Esophagus muscularis mucosa (tissue), 4 donors: ENCODE measurements around the gene GBA2. TPM values are rescaled to one million over a fixed set of nuclear protein-coding genes. Genes with fewer than 3 reads are reported as not detected.

Experiments
- DNase-seq: peaks from one replicate; pipeline ENCODE4 v3.0.0-alpha.2; 2017; ENCODE audit errors: extremely low spot score
- H3K27ac ChIP-seq, 4 donors: fragments of 200-600 bp; sonication (generic); replicated peaks in 1 of 4; 1 replicate in 3 of 4; 2 replicates in 1 of 4; pipeline ENCODE4 v1.5.1; 2016 to 2019; ENCODE audit warnings: mild to moderate bottlenecking in 1 of 4
- H3K27me3 ChIP-seq, 4 donors: fragments of 200-600 bp; sonication (generic); one replicate each; pipeline versions ENCODE4 v1.5.1 to v1.6.0; 2016 to 2019
- H3K36me3 ChIP-seq, 4 donors: fragments of 200-600 bp; sonication (generic); one replicate each; pipeline ENCODE4 v1.5.1; 2016 to 2019
- H3K4me1 ChIP-seq, 4 donors: fragments of 200-600 bp; sonication (generic); one replicate each; pipeline ENCODE4 v1.5.1; 2016 to 2019
- H3K4me3 ChIP-seq, 4 donors: fragments of 200-600 bp; sonication (generic); 1 replicate in 2 of 4; 2 replicates in 2 of 4; pipeline ENCODE4 v1.5.1; 2016 to 2019; ENCODE audit warnings: mild to moderate bottlenecking in 4 of 4, moderate library complexity in 1 of 4
- H3K9me3 ChIP-seq, 4 donors: fragments of 200-600 bp; sonication (generic); 1 replicate in 3 of 4; 2 replicates in 1 of 4; pipeline ENCODE4 v1.5.1; 2016 to 2019
- CTCF ChIP-seq, 3 experiments: fragments of 200-600 bp in 2 of 3; fragments of 450-650 bp in 1 of 3; sonication (generic) in 2 of 3; IDR thresholded peaks; one replicate each; pipeline ENCODE4 v1.5.1; 2017 to 2019; ENCODE audit warnings: antibody characterized with exemption in 3 of 3, mild to moderate bottlenecking in 2 of 3, moderate library complexity in 1 of 3
- EP300 ChIP-seq: sonication (generic); formaldehyde crosslinking; IDR thresholded peaks from one replicate; pipeline ENCODE4 v1.6.1; 2017; ENCODE audit warnings: antibody characterized with exemption
- POLR2A ChIP-seq: fragments of 450-650 bp; IDR thresholded peaks from one replicate; pipeline ENCODE4 v1.6.1; 2017; ENCODE audit warnings: antibody characterized with exemption, moderate library complexity, mild to moderate bottlenecking, low read depth
- POLR2AphosphoS5 ChIP-seq, 2 donors: sonication (generic); formaldehyde crosslinking; IDR thresholded peaks; one replicate each; pipeline ENCODE4 v1.6.1; 2017; ENCODE audit warnings: antibody characterized with exemption in 2 of 2
- WGBS: methylation state at CpG from one replicate; pipeline ENCODE4 v1.1.5; 2018; 5-methylcytosine and 5-hydroxymethylcytosine counted together
- intact Hi-C: fragments of 100-400 bp; cut with DNase I; formaldehyde crosslinking; loops from one replicate; pipeline ENCODE4 v1.15.1; 2023
- total RNA-seq, 4 donors: library from RNA; depleted of rRNA; stranded (reverse); fragments of >200 nt; gene quantifications; one replicate each; pipeline versions ENCODE4 v1.1.0 to v1.2.1, GENCODE V29; 2016

The GBA2 gene
- total RNA-seq, 4 donors from 2014 or later, result 44.0 to 67.8 (median 55.5) TPM

DNA sequence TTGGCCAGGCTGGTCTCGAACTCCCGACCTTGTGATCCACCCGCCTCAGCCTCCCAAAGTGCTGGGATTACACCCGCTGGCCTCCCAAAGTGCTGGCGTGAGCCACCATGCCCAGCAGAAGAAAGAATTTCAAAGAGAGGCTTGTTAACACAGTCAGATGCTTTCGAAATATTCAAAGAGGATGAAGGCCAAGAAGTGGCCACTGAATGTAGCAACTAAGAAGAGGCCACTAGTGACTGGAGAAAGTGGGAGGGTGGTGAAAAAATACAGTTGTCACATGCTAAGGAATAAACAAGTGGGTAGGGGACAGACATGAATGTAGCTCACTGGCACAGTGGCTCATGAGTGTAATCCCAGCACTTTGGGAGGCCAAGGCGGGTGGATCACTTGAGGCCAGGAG lies 46.3 kb downstream of the GBA2 start:
- intact Hi-C loops, result no loop called here
- Histone ChIP-seq H3K27me3 (no peaks in the 10 kb centered on the region), H3K9me3 (no peaks in the 10 kb centered on the region), H3K27ac (peak overlapping the region; percentile 69 to 98 (median 96)), H3K36me3 (peaks cover 100% of the 10 kb centered on the region in 4 donors), H3K4me3 (no peak overlapping the region), H3K4me1 (peaks cover 0 to 39% (median 14%) of the 10 kb centered on the region in 4 donors)
- TF ChIP-seq POLR2A (no peak), POLR2AphosphoS5 (IDR thresholded peaks at IDR 0.05) (no peak), CTCF (IDR thresholded peaks at IDR 0.05) (no peak), EP300 (no peak)
- WGBS, result 96% methylated on average over 7 of the region's 7 CpGs
- no peak for DNase-seq

DNA sequence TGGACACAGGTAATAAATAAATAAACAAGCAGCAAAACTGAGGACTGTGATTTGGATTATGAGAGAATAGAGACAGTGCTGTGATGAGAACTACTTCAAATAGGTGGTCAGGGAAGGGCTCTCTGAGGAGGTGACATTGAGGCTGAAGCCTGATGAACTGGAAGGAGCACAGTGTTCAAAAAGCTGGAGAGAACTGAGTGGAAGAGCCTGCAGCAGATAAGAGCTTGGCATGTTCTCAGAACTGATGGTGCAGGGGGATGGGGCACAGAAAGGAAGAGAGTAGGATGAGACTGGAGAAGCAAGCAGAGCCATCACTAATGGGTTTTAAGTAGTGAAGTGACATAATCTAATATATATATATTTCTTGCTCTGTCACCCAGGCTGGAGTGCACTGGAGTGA lies 48.1 kb downstream of the GBA2 start:
- no peaks in the 10 kb centered on the region for H3K9me3 ChIP-seq
- no peaks in the 10 kb centered on the region for H3K27me3 ChIP-seq
- peaks cover 91 to 100% (median 97%) of the 10 kb centered on the region in 4 donors for H3K36me3 ChIP-seq
- no peak overlapping the region for H3K4me3 ChIP-seq
- peak overlapping the region; percentile 95 to 98 (median 96) for H3K27ac ChIP-seq
- no peak for DNase-seq
- peaks cover 0 to 56% (median 32%) of the 10 kb centered on the region in 4 donors for H3K4me1 ChIP-seq
- TF ChIP-seq POLR2AphosphoS5 (IDR thresholded peaks at IDR 0.05) (no peak), CTCF (IDR thresholded peaks at IDR 0.05) (no peak), POLR2A (no peak), EP300 (no peak)
- intact Hi-C loops, result no loop called here

GRCh38 chr9:35700031-35700430 lies 49.0 kb downstream of the GBA2 start:
- Histone ChIP-seq H3K4me3 (no peak overlapping the region), H3K27ac (peak overlapping the region; percentile 95 to 98 (median 96)), H3K4me1 (peaks cover 0 to 65% (median 41%) of the 10 kb centered on the region in 4 donors), H3K9me3 (no peaks in the 10 kb centered on the region), H3K27me3 (no peaks in the 10 kb centered on the region), H3K36me3 (peaks cover 82 to 97% (median 93%) of the 10 kb centered on the region in 4 donors)
- intact Hi-C loops, result no loop called here
- no peak for DNase-seq
- TF ChIP-seq POLR2A, result no peak
- no peak for TF ChIP-seq CTCF (IDR thresholded peaks at IDR 0.05)
- no peak for TF ChIP-seq POLR2AphosphoS5 (IDR thresholded peaks at IDR 0.05)
- TF ChIP-seq EP300, result no peak
- WGBS, result 86% methylated on average over 11 of the region's 11 CpGs

GRCh38 chr9:35698231-35698630 lies 50.8 kb downstream of the GBA2 start:
- intact Hi-C loops, result no loop called here
- no peak for DNase-seq
- peaks cover 0 to 83% (median 53%) of the 10 kb centered on the region in 4 donors for H3K4me1 ChIP-seq
- TF ChIP-seq EP300 (no peak), CTCF (IDR thresholded peaks at IDR 0.05) (no peak), POLR2AphosphoS5 (IDR thresholded peaks at IDR 0.05) (no peak), POLR2A (no peak)
- H3K9me3 ChIP-seq, result no peaks in the 10 kb centered on the region
- WGBS, result 77% methylated on average over 5 of the region's 5 CpGs
- peaks cover 64 to 79% (median 75%) of the 10 kb centered on the region in 4 donors for H3K36me3 ChIP-seq
- H3K27ac ChIP-seq, result peak overlapping the region; percentile 95 to 98 (median 96)
- no peak overlapping the region for H3K4me3 ChIP-seq
- H3K27me3 ChIP-seq, result no peaks in the 10 kb centered on the region

GRCh38 chr9:35697486-35697885 lies 51.5 kb downstream of the GBA2 start:
- TF ChIP-seq CTCF (IDR thresholded peaks at IDR 0.05) (no peak), POLR2A (no peak), POLR2AphosphoS5 (IDR thresholded peaks at IDR 0.05) (no peak), EP300 (no peak)
- WGBS, result 73% methylated on average over 13 of the region's 14 CpGs
- intact Hi-C loops, result no loop called here
- H3K36me3 ChIP-seq, result peaks cover 56 to 71% (median 68%) of the 10 kb centered on the region in 4 donors
- peak overlapping the region; percentile 95 to 98 (median 96) for H3K27ac ChIP-seq
- no peaks in the 10 kb centered on the region for H3K9me3 ChIP-seq
- H3K4me3 ChIP-seq, result no peak overlapping the region
- H3K4me1 ChIP-seq, result peaks cover 0 to 91% (median 58%) of the 10 kb centered on the region in 4 donors
- no peaks in the 10 kb centered on the region for H3K27me3 ChIP-seq
- DNase-seq, result no peak
